ENCODE results near the gene CADM1. TPM values are rescaled to one million over a fixed set of nuclear protein-coding genes. Genes with fewer than 3 reads are reported as not detected.

The CADM1 gene
- total RNA-seq, 4 donors from 2014 or later: 1.2 to 2.5 (median 2.2) TPM

- ATAC-seq: peak in 1 of 2 donors; percentile 55
- in situ Hi-C loops (cut with MboI; ENCODE audit: low sequenced_read_pairs in 4 of 4): no loop called here
- peak overlapping the region in 3 of 4 donors; percentile 5 to 46 (median 7) for H3K27ac ChIP-seq
These were observed 297.0 kb downstream of the CADM1 start for GRCh38 chr11:115207166-115207591.

DNA sequence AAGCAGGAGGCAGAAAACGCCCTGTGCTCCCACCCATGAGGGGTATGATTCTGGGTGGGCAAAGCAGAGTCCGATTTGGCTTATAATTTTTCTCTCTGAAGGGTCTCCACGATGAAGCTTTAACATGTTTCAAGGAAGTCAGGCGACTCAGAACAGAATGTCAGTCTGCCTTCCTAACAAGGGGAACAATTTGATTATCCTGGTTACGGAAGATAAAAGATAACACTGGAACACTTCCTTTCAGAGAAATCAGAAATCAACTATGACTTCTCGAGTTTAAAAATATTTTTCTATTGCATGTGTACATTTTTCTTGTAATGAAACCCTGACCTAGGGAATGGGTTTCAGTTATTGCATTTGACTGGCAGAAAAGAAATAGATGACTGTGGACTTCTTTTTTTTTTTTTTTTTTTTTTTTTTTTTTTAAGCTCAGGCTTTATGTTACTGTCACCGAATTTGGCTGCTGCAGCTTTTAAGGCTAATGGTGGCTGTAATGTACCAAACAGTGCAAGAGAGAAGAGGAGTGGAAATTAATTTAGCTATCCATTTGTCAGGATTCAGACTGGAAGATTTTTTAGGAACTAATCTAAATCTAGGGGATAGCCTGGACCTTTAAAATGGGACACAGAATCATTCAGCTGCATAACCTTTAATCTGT, 297.7 kb downstream of the CADM1 start:
- DNase-seq (no peak), ATAC-seq (no peak)
- intact Hi-C loops (cut with DNase I; ENCODE audit: low total_unique reads): no loop called here
- no peaks in the 10 kb centered on the region for H3K27me3 ChIP-seq
- no peak overlapping the region for H3K4me3 ChIP-seq
- H3K4me1 ChIP-seq: peaks cover 26 to 28% of the 10 kb centered on the region in 2 donors
- in situ Hi-C loops (cut with MboI; ENCODE audit: low sequenced_read_pairs in 4 of 4): no loop called here
- H3K27ac ChIP-seq: no peak overlapping the region
- no peaks in the 10 kb centered on the region for H3K9me3 ChIP-seq
- TF ChIP-seq CTCF (IDR thresholded peaks at IDR 0.05 in 4 of 5, conservative IDR thresholded peaks at IDR 0.05 in 1 of 5): no peak
- no peak for TF ChIP-seq POLR2A (IDR thresholded peaks at IDR 0.05)
- no peaks in the 10 kb centered on the region for H3K36me3 ChIP-seq

More at GRCh38 chr11:115207166-115207591, 297.0 kb downstream of the CADM1 start:
- DNase-seq: no peak
- peak overlapping the region in 1 of 4 donors; percentile 24 for H3K4me3 ChIP-seq
- H3K27me3 ChIP-seq: no peaks in the 10 kb centered on the region
- intact Hi-C loops (cut with DNase I; ENCODE audit: low total_unique reads): no loop called here
- H3K9me3 ChIP-seq: no peaks in the 10 kb centered on the region
- TF ChIP-seq POLR2A (IDR thresholded peaks at IDR 0.05) (no peak), CTCF (IDR thresholded peaks at IDR 0.05 in 4 of 5, conservative IDR thresholded peaks at IDR 0.05 in 1 of 5) (no peak)
- no peaks in the 10 kb centered on the region for H3K36me3 ChIP-seq
- peaks cover 26 to 28% of the 10 kb centered on the region in 2 donors for H3K4me1 ChIP-seq

- in situ Hi-C loops (cut with MboI; ENCODE audit: low sequenced_read_pairs in 4 of 4): no loop called here
- ATAC-seq: no peak
- H3K27ac ChIP-seq: no peak overlapping the region
- no peaks in the 10 kb centered on the region for H3K36me3 ChIP-seq
- H3K27me3 ChIP-seq: no peaks in the 10 kb centered on the region
- intact Hi-C loops (cut with DNase I; ENCODE audit: low total_unique reads): no loop called here
- no peaks in the 10 kb centered on the region for H3K9me3 ChIP-seq
- peaks cover 8 to 16% of the 10 kb centered on the region in 2 donors for H3K4me1 ChIP-seq
- no peak for DNase-seq
- no peak overlapping the region for H3K4me3 ChIP-seq
- no peak for TF ChIP-seq CTCF (IDR thresholded peaks at IDR 0.05 in 4 of 5, conservative IDR thresholded peaks at IDR 0.05 in 1 of 5)
- TF ChIP-seq POLR2A (IDR thresholded peaks at IDR 0.05): no peak
These were observed 301.2 kb downstream of the CADM1 start for GRCh38 chr11:115202900-115203552.

DNA sequence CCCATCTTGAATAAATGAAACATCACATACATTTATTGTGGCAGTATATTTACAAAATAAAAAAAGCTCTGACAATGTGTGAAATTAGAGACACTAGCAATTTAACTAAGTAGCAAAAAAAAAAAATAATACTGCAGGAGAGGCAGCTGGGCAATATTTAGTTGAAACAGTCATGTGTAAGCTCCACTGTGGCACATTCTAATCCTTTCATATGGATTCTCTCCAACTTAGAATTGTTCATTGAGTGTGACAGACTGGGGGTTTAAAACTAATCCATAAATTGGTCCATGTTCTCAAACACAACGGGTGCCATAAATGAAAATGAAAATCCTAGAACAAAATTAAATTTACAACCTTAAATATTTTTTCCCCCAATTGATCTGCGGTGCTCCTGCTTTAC, 302.1 kb downstream of the CADM1 start:
- Histone ChIP-seq H3K4me1 (peaks cover 7 to 16% of the 10 kb centered on the region in 2 donors), H3K9me3 (no peaks in the 10 kb centered on the region), H3K4me3 (no peak overlapping the region), H3K27me3 (no peaks in the 10 kb centered on the region), H3K36me3 (no peaks in the 10 kb centered on the region), H3K27ac (no peak overlapping the region)
- no peak for DNase-seq
- intact Hi-C loops (cut with DNase I; ENCODE audit: low total_unique reads): no loop called here
- no peak for TF ChIP-seq POLR2A (IDR thresholded peaks at IDR 0.05)
- no peak for TF ChIP-seq CTCF (IDR thresholded peaks at IDR 0.05 in 4 of 5, conservative IDR thresholded peaks at IDR 0.05 in 1 of 5)
- in situ Hi-C loops (cut with MboI; ENCODE audit: low sequenced_read_pairs in 4 of 4): no loop called here
- no peak for ATAC-seq

Data from gastrocnemius medialis (tissue), 4 donors.